HG02852 (cell line): ENCODE data around the gene RXRB.

Source experiments
- ATAC-seq: cut with Tn5 transposase; IDR thresholded peaks from one replicate; pipeline ENCODE4 v1.9.1; 2021; ENCODE audit warnings: mild to moderate bottlenecking, moderate library complexity; ENCODE audit not compliant: unreplicated experiment

RXRB gene

DNA sequence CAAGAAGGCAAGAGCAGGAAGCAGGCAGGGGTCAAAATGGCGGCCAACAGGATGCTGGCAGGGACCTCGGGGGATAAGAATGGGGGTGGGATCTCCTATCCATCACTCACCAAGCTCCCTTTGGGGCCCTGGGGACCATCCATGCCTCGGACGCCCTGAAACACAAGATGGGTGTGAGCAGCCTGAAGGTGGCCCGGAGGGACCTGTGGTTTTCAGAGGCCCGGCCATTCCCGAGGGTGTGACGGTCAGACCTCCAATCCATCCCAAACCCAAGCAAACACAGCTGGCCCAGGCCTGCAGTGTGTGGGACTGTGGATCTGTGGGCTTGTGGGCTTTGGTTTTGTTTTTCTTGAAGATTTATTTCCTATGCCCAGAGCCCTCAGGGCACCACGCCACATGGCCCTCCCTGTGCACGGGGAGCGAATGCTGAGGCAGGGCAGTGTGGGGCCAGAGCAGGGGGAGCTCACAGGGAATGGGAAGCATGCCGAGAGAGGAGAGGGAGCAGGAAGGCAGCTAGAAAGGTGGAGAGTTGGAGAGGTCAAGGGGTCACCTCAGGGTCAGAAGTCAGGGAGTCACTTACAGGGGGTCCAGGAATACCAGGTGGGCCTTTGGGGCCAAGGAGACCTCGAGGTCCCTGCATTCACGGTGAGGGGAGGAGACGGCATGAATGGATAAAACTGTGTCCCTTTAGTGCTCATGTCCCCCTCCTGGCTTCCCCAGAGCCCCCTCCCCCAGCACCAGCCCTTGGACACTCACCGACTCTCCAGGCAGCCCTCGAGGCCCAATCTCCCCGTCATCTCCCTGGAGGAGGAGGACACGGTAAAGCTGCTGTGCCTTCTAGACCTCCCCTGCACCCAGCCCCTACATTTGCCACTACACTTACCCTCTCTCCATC is 22.7 kb downstream of the RXRB start:
- no peak for ATAC-seq

- no peak for ATAC-seq
Observed at GRCh38 chr6:33176906-33177305, 23.6 kb downstream of the RXRB start.

- ATAC-seq: no peak
Observed at GRCh38 chr6:33175436-33176069, 24.9 kb downstream of the RXRB start.

GRCh38 chr6:33174784-33175183 is 25.7 kb downstream of the RXRB start:
- ATAC-seq: no peak

DNA sequence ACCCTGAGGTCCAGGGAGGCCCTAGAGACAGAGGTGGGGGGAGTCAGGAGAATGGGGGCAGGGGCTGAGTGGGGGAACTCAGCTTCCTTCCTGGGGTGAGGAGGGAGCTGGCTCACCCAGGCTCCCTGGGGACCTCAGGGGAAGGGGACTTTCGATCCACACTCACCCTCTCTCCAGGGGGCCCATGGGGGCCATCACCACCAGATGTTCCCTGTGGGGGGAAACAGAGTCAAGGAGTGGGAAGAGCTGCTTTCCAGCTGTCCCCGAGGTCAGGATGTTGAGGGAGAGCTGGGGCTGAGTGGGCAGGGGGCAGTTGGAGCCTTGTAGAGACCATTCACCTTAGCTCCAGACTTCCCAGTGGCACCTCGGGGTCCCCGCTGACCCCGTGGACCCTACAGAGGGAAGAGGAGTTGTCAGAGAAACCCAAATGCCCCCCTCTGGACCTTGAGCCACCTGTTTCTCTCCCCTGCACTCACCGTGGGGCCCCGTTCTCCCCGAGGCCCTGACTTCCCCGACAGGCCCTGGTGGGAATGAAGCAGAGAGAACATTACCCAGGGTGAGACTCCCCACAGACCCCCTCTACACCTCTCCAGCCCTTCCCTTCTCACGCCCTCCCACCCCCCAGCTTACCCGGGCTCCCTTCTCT is 26.8 kb downstream of the RXRB start:
- ATAC-seq: no peak

GRCh38 chr6:33172688-33173534 is 27.6 kb downstream of the RXRB start:
- no peak for ATAC-seq

- ATAC-seq: no peak
Observed at GRCh38 chr6:33171880-33172687, 28.4 kb downstream of the RXRB start.

- ATAC-seq: no peak
Observed at GRCh38 chr6:33171016-33171879, 29.2 kb downstream of the RXRB start.

GRCh38 chr6:33170176-33171015 is 30.1 kb downstream of the RXRB start:
- ATAC-seq: no peak

DNA sequence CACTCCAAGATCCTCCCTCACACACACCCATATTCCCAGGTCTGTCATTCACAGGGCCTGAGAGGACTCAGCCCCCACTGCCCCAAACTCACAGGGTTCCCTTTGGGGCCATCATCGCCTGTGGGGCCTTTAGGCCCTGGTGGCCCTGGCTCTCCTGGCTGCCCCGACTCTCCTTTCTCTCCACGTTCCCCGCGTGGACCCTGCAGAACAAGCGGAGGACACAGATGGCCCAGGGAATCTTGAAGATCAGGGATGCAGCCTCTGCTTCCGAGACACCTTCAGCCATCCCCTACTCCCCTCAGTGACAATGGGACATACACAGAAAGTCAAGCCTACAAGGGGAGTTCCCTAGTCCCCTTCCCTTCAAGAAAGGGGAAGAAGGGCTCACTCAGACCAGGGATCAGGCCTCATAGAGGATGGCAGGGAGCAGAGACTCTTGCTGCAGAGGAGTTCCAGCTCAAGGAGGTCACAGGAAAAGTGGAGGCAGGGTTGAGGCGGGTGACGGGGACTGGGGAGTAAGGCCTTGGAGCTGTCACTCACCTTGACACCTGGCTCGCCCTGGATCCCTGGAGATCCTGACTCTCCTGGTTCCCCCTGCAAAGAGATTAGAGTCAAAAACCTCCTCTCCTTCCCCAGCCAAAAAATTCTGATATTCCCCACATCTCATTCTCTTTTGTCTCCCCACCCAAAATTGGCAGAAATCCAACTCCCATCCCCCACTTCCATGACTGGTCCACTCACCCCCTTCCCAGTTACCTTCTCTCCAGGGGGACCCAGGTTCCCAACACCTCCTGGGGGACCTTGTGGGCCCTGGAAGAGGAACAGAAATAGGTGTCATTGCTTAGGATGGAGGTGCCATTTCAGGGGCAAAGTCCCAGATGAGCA is 30.9 kb downstream of the RXRB start:
- ATAC-seq: no peak

- ATAC-seq: no peak
Observed at GRCh38 chr6:33168639-33169038, 31.8 kb downstream of the RXRB start.

GRCh38 chr6:33168284-33168601 is 32.2 kb downstream of the RXRB start:
- ATAC-seq: no peak

GRCh38 chr6:33167374-33168283 is 32.8 kb downstream of the RXRB start:
- ATAC-seq: no peak

- ATAC-seq: no peak
Observed at GRCh38 chr6:33166811-33167210, 33.7 kb downstream of the RXRB start.

GRCh38 chr6:33166363-33166762 is 34.1 kb downstream of the RXRB start:
- no peak for ATAC-seq

GRCh38 chr6:33165581-33166258 is 34.7 kb downstream of the RXRB start:
- no peak for ATAC-seq
